ENCODE data around the gene SLC35A1. TPM values are rescaled to one million over a fixed set of nuclear protein-coding genes. Genes with fewer than 3 reads are reported as not detected.

SLC35A1 gene
- total RNA-seq, 2 donors from 2014 or later = 10.4 to 10.9 TPM

DNA sequence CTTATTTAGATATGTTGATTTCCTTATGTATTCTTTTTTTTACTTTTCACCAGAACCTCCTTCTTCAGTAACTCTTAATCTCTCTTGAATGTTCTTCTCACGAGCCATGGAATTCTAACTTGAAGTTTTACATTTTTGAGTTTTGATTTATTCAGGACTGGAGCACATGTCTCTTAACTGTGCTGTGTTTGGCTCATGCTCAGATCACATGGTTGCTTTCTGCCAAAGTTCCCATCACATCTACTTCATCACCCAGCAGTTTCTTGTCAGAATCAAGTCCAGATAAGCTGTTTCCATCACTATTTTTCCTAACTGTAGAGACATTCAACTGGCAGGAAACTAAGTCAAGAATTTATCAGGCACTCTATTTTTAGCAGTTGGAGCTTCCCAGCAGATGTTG lies 31.7 kb downstream of the SLC35A1 start:
- H3K9ac ChIP-seq (ENCODE audit: extremely low read depth, low read length, poor library complexity, severe bottlenecking) = no peak overlapping the region
- H3K4me3 Mint-ChIP-seq = no peak overlapping the region
- H3K27ac Mint-ChIP-seq = no peak overlapping the region

DNA sequence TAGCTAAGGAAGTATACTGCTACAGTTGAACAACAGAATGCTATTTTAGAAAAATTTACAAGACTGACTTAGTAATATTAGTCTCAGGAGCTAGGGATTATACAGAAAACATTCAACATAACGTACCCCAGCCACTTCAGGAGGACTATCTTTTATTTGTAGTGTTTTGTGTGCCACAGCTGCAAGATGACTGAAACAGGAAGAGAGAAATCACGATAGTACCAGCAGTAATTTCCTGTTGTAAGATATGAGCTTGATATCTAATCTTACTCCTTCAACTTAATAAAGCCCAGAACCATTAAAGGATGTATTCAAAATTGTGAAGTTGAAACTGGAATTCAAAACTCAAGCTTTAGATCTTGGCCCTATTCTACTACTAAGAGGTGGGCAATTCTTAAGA lies 42.1 kb downstream of the SLC35A1 start:
- no peak for DNase-seq
- no peaks in the 10 kb centered on the region for H3K27me3 ChIP-seq (ENCODE audit: control insufficient read depth, insufficient read depth, low read length, poor library complexity, severe bottlenecking)
- Mint-ChIP-seq H3K27me3 (ENCODE audit: insufficient read depth) (no peaks in the 10 kb centered on the region), H3K4me1 (peaks cover 2% of the 10 kb centered on the region), H3K27ac (no peak overlapping the region), H3K4me3 (no peak overlapping the region), H3K36me3 (ENCODE audit: low read depth) (peaks cover 73% of the 10 kb centered on the region), H3K9me3 (no peaks in the 10 kb centered on the region)
- H3K9ac ChIP-seq (ENCODE audit: extremely low read depth, low read length, poor library complexity, severe bottlenecking) = no peak overlapping the region
- H3K9me3 ChIP-seq (ENCODE audit: control insufficient read depth, low read length) = no peaks in the 10 kb centered on the region
- TF ChIP-seq, protein P1, sequence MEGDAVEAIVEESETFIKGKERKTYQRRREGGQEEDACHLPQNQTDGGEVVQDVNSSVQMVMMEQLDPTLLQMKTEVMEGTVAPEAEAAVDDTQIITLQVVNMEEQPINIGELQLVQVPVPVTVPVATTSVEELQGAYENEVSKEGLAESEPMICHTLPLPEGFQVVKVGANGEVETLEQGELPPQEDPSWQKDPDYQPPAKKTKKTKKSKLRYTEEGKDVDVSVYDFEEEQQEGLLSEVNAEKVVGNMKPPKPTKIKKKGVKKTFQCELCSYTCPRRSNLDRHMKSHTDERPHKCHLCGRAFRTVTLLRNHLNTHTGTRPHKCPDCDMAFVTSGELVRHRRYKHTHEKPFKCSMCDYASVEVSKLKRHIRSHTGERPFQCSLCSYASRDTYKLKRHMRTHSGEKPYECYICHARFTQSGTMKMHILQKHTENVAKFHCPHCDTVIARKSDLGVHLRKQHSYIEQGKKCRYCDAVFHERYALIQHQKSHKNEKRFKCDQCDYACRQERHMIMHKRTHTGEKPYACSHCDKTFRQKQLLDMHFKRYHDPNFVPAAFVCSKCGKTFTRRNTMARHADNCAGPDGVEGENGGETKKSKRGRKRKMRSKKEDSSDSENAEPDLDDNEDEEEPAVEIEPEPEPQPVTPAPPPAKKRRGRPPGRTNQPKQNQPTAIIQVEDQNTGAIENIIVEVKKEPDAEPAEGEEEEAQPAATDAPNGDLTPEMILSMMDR (conservative IDR thresholded peaks at IDR 0.05) = no peak
- peaks cover 81% of the 10 kb centered on the region for H3K36me3 ChIP-seq (ENCODE audit: control insufficient read depth, insufficient read depth, low read length)
- 100% methylated on average over 2 of the region's 2 CpGs; no CpG with 5 or more reads in 1 of the 2 experiments for WGBS, 2 experiments (ENCODE audit: insufficient coverage in 1 of 2, insufficient read length in 1 of 2)
- H3K27ac ChIP-seq (ENCODE audit: low read depth, low read length) = no peak overlapping the region
- H3K4me1 ChIP-seq (ENCODE audit: control insufficient read depth, insufficient read depth, low read length) = no peaks in the 10 kb centered on the region
- H3K4me3 ChIP-seq (ENCODE audit: low read length) = no peak overlapping the region

More for the DNA sequence above, 31.7 kb downstream of the SLC35A1 start:
- Histone ChIP-seq H3K9me3 (ENCODE audit: control insufficient read depth, low read length) (no peaks in the 10 kb centered on the region), H3K36me3 (ENCODE audit: control insufficient read depth, insufficient read depth, low read length) (peaks cover 51% of the 10 kb centered on the region), H3K27me3 (ENCODE audit: control insufficient read depth, insufficient read depth, low read length, poor library complexity, severe bottlenecking) (no peaks in the 10 kb centered on the region), H3K4me1 (ENCODE audit: control insufficient read depth, insufficient read depth, low read length) (peaks cover 5% of the 10 kb centered on the region), H3K27ac (ENCODE audit: low read depth, low read length) (no peak overlapping the region), H3K4me3 (ENCODE audit: low read length) (no peak overlapping the region)
- Mint-ChIP-seq H3K27me3 (ENCODE audit: insufficient read depth) (no peaks in the 10 kb centered on the region), H3K4me1 (peaks cover 7% of the 10 kb centered on the region), H3K9me3 (no peaks in the 10 kb centered on the region), H3K36me3 (ENCODE audit: low read depth) (peaks cover 20% of the 10 kb centered on the region)
- 88 to 100% methylated on average over 1 of the region's 1 CpG for WGBS, 2 experiments (ENCODE audit: insufficient coverage in 1 of 2, insufficient read length in 1 of 2)
- TF ChIP-seq, protein P1 (conservative IDR thresholded peaks at IDR 0.05) = no peak
- DNase-seq = no peak

DNA sequence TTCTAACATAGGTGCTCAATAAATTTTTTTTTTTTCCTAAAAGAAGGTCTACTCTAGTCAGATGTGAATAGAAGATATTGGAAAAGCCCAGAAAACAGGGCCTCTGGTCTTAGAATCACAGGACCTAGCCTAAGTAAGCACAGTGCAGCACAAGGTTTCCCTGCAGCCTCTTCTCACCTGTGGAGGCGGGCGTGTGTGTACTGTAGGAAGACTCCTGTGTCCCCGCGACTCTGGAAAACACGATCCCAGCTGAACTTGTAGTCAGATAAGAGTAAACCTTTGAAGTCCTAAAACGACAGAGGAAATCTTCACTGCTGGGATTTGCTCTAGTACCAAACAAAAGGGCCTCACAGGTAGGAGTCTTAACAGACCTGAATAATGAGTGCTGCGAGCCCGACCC lies 45.7 kb downstream of the SLC35A1 start:
- no peak overlapping the region for H3K4me3 ChIP-seq (ENCODE audit: low read length)
- H3K4me1 ChIP-seq (ENCODE audit: control insufficient read depth, insufficient read depth, low read length) = no peaks in the 10 kb centered on the region
- no peak overlapping the region for H3K4me3 Mint-ChIP-seq
- TF ChIP-seq, protein P1 (conservative IDR thresholded peaks at IDR 0.05) = no peak
- DNase-seq = no peak
- H3K9me3 ChIP-seq (ENCODE audit: control insufficient read depth, low read length) = no peaks in the 10 kb centered on the region
- H3K27me3 ChIP-seq (ENCODE audit: control insufficient read depth, insufficient read depth, low read length, poor library complexity, severe bottlenecking) = no peaks in the 10 kb centered on the region
- peaks cover 66% of the 10 kb centered on the region for H3K36me3 Mint-ChIP-seq (ENCODE audit: low read depth)
- H3K27ac Mint-ChIP-seq = no peak overlapping the region
- 89 to 93% methylated on average over 8 of the region's 8 CpGs for WGBS, 2 experiments (ENCODE audit: insufficient coverage in 1 of 2, insufficient read length in 1 of 2)
- H3K36me3 ChIP-seq (ENCODE audit: control insufficient read depth, insufficient read depth, low read length) = peaks cover 82% of the 10 kb centered on the region
- H3K27me3 Mint-ChIP-seq (ENCODE audit: insufficient read depth) = no peaks in the 10 kb centered on the region
- H3K9me3 Mint-ChIP-seq = no peaks in the 10 kb centered on the region
- H3K4me1 Mint-ChIP-seq = peaks cover 2% of the 10 kb centered on the region
- no peak overlapping the region for H3K9ac ChIP-seq (ENCODE audit: extremely low read depth, low read length, poor library complexity, severe bottlenecking)
- no peak overlapping the region for H3K27ac ChIP-seq (ENCODE audit: low read depth, low read length)
